Activated T-cell treated with anti-CD3 and anti-CD28 coated beads for 48 hours (primary cell): Measurements from ENCODE around the gene SEMA3A.

Experiments used
- DNase-seq: peaks from one replicate; pipeline ENCODE4 v3.0.0-alpha.2; 2020; ENCODE audit warnings: low read depth

Gene SEMA3A

DNA sequence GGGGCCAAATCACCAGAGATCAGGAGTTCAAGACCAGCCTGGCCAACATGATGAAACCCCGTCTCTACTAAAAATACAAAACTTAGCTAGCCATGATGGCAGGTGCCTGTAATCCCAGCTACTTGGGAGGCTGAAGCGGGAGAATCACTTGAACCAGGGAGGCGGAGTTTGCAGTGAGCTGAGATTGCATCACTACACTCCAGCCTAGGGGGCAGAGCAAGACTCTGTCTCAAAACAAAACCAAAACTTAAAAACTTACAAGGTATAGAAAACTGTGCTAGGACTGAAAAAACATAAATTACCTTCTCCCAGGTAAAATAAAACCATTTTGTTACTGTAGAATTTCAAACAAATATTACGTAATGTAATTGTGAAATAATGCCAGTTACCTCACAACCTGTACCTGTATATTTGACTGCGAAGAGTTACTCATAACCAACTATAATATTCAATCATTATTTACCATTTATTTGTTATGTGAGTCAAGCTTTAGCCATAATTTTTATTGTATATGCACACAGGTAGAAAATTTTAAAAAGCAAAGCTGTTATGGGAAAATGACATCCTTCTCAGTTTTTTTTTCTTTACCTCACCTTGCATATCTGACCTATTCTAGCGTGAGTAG lies 180.9 kb downstream of the SEMA3A start:
- no peak for DNase-seq

DNA sequence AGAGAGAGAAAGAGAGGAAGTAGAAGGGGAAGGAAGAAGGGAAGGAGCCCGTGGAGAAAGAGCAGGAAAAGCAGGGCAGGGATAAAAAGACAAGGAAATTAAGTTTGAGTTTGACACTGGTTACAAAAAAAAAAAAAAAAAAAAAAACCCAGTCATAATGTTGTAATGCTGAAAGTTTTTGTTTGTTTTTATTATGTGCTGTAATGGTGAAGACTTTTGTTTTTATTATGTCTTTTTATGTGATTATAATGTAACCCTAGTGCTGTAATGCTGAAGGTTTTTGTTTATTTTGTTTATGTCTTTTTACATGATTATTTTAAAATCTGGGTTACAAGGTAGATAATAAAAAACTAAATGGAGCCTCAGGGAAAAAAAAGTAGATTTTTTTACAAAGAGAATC lies 184.8 kb downstream of the SEMA3A start:
- DNase-seq: no peak

DNA sequence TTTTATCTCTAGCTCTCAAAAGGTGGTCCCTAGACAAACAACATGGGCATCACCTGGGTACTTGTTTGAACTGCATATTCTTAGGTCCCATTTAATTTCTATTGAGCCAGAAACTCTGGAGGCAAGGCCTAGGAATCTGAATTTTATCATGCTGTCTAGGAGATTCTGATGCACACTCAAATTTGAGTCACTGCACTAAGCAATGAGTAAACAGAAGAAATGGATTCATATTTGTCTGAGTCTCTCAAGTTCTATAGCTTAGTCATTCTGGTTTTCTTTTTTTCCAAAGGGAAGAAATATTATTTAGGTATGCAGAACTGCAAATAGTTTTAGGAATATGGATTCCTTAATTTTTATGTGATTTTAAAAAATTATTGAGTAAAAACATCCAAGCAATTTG lies 185.5 kb downstream of the SEMA3A start:
- DNase-seq: no peak

DNA sequence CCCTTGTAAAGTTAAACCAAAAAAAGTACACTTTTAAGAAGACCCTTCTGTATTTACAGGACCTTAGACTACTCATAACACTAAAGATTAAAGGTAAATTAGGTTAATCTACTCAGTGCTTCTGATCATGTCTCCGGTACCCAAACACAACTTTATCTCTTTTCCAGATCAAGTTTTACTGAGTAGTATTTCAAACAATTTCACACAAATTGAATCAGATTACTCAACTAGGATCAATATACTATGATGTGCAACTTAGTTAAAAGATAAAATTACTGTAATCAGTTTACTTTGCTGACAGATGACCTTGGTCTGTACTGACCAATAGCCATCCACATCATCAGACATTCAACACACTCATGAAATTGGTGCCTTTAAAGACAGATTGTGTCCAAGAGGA lies 191.4 kb downstream of the SEMA3A start:
- no peak for DNase-seq

DNA sequence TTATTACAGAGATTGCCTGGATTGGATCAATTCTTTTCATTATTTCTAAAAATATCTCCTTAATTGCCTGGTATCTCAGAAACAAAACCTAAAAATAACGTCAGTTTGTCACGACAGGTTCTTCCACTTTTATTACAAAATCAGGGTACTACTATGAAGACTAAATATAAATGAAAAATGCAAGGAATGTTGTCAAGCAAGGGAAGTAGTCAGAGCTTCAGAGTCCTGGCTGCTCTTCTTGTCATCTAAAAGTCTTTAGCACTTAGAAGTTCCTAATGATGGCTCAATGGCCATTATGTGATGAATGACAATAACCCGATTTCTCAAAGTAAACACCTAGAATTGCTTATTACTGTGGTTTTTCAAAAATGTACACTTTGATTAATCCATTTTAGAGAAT lies 192.2 kb downstream of the SEMA3A start:
- DNase-seq: no peak

DNA sequence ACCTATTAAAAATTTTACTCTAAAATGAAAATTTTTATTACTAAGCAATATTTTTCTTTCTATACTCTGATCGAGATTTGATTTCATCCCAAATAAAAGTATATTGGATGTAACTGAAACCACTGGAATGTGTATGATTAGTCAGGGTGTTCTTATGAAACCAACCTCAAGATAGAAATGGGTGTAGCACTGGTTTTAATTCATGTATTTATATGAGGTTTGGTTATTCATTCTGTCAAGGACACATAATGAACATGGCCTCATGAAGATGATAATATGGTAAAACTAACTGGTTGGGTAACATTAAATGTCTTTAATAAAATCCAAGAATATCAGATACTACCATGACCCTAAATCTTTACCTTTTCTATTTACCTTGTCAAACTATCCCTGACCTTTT lies 197.7 kb downstream of the SEMA3A start:
- DNase-seq: no peak

DNA sequence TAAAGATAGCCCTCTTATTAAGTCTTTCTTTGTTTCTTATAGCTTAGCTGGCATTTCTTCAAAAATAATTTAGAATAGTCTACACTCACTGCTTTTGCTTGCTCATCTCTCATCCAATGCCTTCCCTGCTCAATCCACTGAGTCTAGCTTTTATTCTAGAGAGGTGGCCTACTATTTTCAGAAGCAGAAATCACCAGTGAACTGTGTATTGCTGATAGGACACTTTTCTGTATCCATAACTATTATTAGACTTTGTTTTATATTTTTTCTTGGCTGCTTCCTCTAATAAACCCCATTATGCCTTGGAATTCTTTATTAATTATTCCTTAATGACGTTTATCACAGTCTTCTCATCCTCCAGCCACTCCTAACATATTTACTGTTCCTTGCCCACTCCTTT lies 206.8 kb downstream of the SEMA3A start:
- no peak for DNase-seq

DNA sequence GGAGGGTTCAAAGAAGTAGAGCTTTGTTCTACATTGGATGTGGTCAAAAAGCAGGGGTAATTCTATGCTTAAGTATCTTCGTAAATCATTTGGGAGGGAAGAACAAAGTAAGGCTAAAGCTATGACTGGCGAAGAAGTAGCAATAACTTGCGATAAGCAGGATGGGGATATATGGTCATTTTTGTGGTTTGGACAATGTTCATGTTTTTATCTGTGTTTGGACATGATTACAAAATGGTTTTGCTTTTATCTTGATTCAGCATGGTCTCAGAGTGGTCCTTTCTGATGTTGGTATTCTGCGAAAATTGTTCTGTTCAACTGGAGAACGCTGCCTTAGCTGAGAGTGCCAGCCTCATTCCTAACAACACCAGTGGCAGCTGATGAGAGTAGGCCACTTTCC lies 208.8 kb downstream of the SEMA3A start:
- DNase-seq: no peak

DNA sequence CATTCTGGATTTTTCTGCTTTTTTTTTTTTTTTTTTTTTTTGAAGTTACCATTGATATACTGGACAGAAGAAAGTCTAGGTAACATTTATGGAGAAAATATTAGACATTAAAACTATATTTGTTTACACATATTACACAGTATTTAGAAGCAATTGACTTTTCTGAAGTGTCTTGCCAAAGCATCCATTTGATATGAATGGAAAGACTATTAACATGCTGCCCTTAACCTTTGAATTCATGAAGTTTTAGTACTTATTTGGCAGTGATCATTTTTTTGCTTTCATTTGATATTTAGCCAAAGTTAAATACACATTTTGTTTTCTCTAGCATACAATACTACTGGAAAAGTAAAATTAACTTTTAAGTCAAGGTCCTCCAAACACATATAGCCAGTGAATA lies 210.0 kb downstream of the SEMA3A start:
- DNase-seq: no peak

DNA sequence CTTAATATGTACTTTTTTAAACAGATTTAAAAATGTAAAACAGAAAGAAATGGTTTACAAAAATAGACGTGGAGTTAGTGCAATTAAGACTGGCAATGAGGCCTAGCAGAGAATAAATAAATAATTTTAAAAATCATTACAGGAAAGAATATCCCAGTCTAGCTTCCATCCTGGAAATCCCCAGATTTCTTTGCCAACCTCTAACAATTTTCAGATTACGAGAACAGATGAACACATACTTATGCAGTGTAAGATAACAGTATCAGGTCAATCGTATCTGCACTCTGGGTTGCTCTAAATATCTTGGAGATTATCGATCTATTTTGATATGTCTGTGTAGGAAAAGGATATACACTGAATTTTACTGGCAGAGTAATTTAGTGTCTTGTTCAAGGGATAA lies 210.5 kb downstream of the SEMA3A start:
- DNase-seq: no peak

DNA sequence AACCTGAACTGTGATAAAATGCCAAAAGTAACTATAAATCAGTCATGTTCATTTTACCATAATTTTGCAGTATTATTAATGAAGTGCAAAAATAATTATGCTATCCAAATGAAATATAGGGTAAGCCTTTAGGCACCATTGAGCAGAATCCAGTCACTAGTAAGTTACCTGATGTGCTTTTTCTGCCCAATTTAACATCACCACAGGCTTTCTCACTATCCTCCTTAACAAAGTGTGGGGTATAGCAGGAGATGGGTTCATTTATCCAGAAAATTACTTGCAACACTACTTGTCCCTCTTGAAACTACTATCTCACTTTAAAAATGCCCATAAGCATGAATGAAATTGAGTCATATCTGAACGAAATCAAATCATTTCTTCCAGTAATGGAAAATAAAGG lies 211.0 kb downstream of the SEMA3A start:
- no peak for DNase-seq

DNA sequence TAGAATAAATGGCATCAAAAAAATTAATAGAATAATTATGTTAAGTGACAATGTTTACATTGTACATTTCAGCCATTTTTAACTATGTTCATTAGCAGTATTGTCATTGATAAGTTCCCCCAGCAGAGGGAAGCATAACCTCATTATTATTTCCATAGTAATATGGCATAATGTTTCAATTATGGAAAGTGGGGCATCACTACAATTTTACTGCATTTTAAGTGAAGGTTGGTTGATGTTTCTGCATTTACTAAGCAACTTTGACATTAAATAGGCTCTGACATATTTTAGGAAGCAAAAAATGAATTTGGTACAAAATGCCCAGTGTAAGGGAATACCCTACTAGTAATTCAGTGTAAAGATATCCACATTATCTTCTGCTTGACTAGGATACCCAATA lies 218.3 kb downstream of the SEMA3A start:
- no peak for DNase-seq

DNA sequence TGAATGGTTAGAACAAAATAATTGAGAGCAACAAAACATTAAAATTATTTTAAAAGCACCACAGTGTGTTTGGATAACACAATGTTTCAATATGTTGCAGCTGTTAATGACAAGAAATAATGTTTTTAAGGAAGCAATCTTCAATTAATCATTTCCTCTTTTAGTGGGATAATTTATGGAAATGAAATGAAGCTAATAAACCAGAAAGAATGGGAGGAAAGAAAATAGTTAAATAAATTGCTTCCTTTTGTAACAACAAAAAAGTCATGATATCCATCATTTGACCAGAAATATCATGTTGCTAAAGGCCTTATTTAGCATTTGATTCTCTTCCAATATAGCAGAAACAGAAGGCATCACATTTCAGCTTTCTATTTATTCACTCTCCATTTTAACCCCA lies 224.5 kb downstream of the SEMA3A start:
- DNase-seq: no peak

DNA sequence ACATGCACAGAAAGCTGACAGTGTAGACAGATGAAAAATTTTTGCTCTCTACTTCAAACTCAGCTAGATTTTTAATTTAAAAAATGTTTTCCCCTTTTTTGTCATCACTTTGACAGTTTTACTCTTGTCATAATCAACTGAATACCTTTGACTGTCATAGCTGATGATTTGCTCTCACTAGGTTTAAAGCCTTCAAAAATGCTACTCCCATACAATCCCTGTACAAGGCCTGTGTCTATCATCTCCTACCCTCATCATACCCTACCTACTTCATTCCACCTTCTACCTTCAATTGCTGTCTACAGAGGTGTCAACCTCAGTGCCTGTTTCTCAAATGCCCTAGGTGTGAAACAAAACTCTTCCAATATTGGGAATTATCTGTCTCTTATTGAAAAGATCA lies 230.3 kb downstream of the SEMA3A start:
- DNase-seq: no peak

DNA sequence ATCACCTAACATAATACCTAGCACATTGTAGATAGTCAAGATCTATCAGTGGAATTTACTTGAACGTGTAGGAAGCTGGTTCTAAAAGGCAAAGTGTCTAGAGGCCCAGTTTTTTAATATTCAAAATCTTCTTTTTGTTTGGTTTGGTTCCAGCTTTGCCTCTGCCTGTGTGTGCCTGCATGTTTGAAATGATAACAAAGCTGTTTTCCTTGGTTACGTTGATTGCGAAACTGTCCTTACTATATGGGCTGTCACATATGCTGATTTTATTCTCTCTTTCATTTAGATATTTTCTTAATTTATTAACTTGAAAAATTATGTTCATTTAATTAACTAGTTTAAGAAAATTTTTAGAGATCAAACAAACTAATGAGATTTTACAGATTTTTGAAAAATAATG lies 237.3 kb downstream of the SEMA3A start:
- no peak for DNase-seq

DNA sequence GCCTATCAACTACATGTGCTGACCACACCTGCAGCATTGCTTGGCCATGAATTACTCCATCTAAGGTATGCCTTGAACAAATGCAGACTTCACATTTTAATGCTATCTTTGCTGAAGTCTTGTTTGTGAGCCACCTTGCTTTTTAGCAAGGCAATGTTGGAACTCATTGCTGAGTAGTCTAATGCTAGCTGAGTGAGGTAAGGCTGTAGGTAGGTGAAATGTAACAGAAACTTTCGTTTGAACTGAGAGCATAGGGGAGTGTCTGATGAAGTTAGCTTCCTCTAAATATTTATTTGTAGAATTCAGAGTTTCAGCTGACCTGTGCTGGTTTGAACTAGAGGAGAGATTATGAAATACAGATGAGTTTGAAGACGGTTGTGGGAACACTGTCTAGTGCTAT lies 238.5 kb downstream of the SEMA3A start:
- DNase-seq: no peak

DNA sequence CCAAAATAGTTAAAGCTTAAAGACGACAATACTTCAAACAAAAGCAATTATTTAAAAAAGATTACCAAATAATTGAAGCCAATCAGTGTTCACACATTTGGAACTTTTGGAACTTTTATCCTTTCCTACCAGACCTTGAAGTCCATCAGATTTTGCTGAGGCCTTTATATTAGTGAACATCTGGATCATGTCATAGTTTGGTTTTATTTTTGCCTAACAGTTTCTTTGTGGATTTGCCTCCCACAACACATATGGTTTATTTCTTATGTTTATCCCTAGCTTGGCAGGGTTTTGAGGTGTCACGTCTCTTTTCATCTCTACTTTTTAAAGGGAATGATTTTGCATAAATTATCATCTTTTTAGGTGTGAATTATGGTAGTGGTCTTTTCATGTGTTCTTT lies 242.4 kb downstream of the SEMA3A start:
- no peak for DNase-seq

DNA sequence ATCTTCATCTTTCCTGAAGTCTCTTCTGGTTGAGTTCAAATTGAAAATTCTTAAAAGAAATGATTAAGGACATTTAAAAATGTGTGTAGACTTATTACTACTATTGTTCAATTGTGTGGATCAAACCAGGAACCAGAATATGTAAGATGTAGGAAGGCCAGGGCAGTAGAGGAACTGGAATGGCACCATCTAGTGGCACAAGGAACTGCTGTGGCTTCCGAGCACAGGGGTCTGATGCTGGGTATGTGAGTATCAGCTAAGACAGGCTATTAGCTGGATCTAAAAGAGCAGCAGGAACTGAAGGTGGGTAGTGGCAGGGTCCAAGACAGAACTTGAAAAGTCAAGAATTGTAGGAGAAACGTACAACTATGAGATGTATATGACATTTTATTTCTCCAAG lies 247.3 kb downstream of the SEMA3A start:
- no peak for DNase-seq

DNA sequence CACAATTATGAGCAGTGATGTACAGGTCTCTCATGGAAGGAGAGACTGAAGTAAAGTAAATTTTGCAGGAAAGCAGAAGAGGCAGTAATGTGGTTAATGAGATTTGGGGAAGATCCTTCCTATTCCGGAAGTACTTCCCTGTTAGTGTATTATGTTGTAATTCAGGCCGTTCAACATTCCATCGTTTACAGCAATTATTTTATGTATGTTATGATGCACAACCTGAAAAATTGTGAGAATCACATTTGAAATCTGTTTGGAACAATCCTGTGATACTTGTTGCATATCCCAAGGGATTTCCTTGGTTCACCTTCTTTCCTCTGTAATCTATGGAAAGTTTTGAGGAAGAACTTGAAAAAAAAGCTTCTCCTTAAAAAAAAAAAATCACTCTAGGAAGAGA lies 247.8 kb downstream of the SEMA3A start:
- no peak for DNase-seq

DNA sequence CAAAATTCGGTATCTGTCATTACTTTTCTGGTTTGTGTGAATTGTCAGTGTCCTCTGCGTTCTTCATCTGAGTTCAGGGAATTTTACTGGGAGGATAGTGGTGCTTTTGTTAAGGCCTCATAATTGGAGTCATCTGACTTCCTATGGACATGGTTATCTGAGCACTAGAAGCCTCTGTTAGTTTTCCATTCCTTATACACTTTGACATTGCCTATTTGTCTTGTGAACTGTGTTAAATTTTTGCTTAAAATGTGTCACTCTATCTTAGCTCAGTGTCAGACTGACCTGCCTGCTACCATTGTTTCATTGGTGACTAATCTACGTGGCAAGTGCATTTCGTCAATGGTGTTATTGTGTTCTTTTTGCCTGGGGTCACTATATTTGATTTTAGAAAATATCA lies 253.3 kb downstream of the SEMA3A start:
- no peak for DNase-seq

DNA sequence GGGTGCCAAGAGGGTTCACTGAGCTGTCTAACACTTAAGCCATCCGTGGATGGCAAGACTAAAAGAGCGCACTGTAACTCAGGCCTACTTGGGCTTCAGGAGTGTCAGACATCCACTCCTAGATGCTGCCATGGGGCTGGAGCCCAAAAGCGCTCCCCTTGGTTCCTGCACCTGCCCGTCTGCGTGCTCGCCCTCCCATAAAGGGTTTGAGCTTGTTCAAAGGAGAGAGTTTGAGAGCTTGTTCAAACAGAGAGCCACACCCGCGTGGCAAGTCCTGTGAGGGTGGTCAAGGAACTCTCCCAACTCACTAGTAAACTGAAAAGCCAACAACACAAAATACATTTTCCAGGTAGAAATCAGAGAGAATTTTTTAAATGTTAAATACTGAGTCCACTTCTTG lies 256.7 kb downstream of the SEMA3A start:
- DNase-seq: no peak

DNA sequence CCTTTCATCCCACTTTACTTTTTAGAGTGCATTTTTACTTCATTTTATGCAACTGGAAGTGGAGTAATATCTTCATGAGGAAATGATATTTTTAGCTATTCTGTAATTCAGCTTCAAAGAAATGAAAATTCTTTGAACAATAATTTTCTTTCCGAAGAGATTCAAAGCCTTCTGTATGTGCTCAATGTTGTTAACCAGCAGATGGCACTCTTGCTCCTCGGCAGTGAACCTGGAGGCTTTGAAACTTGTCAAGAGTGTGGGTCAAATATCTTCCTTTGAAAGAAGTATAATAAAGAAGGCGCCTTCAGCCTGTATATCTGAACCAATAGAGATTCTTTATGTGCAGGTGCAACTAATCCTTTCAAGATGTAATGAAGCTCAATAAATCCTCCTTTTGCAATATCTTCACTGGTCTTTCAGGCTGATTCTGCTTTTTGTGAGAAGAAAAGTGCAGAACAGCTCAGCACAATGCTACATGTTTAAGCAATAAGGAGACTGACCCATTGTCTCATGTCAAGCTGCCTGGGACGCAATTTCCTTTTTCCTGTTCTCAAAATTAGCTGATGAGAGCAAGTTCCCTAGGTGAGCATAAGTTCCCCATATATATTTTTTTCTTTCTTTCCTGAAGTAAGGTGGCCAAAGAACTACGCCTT lies 258.4 kb downstream of the SEMA3A start:
- DNase-seq: peak; percentile 14

DNA sequence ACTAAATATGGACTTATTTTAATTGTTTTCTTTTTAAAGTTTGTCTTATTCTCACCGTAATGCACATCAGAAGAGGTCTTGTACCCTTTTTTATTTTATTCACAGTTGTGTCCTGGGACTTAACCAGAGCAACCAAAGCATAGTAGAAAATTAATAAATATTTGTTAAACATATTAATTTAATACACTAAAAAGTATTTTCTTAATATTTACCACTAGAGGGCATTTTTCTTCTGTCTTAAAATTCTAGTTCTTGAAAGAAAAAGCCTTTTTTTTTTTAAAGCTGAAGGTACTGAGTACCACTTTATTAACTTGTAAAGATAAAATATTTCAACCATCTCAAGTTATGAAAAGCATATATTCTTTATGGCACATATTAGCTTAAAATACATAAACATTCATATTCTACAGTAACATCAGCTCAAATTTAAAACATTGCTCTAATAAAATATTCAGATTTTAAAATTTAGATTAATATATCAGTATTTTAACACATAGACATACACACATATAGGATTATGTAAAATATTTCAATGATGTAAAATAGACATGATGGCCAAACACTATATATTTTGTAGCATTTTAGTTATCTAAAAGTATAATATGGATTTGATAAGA lies 260.4 kb downstream of the SEMA3A start:
- DNase-seq: no peak

DNA sequence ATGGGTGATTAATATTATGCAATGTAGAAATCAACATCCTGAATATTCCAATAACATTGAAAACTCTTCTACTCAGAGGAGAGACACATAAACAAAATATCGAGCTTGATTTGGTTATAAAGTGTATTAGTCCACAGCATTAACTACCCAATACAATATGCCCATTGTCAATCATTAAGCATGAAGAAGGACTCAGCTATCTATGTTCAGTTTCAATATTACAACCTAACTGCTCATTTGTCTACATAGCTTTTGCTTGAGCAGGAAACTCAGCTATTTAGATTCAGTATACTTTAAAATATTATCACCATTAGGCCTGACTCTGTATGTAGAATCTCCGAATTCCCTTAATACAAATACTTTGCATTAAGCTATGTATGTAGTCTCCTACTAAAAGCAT lies 262.6 kb downstream of the SEMA3A start:
- no peak for DNase-seq
